HL-60/S4 treated with phorbol 12-myristate 13-acetate at 8.2 ng/mL for 4 days and 3 days (cell line): ENCODE data around the gene PLEKHB2.
"Not testable (repeated sequence)": the region's sequence is repeated elsewhere in the genome, so short reads cannot be mapped to it uniquely, and the experiment has no call there.

Source experiments
- in situ Hi-C: fragments of 300-500 bp; cut with MboI; formaldehyde crosslinking; loops from 2 replicates; pipeline ENCODE4 v1.15.0; 2022; ENCODE audit warnings: low sequenced_read_pairs

PLEKHB2 gene

DNA sequence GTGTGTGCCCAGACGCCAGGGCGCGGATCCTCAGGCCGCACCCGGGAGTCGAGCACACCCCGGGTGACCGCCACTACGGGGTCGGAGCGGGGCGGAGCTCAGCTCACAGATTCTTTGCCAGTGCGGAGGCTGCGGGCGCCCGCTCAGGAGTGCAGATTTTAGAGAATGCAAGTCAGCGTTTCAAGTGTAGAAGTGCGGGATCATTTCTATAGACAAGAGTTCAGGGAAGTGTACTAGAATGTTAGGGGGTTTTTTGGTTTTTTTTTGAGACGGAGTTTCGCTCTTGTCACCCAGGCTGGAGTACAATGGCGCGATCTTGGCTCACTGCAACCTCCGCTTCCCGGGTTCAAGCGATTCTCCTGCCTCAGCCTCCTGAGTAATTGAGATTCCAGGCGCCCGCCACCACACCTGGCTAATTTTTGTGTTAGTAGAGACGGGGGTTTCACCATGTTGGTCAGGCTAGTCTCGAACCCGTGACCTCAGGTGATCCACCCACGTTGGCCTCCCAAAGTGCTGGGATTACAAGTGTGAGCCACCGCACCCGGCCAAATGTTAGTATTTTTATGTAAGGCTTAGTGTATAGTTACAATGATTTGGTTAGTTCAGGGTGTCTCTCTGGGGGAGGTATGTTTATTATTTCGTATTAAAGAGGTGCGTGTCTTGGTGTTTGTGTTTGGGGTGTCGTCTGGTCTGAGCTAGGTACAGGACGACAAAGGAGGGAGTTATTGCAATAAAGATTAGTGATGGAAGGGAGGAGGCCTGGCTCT, 11.3 kb upstream of the PLEKHB2 start:
- in situ Hi-C loops, result no loop called here

DNA sequence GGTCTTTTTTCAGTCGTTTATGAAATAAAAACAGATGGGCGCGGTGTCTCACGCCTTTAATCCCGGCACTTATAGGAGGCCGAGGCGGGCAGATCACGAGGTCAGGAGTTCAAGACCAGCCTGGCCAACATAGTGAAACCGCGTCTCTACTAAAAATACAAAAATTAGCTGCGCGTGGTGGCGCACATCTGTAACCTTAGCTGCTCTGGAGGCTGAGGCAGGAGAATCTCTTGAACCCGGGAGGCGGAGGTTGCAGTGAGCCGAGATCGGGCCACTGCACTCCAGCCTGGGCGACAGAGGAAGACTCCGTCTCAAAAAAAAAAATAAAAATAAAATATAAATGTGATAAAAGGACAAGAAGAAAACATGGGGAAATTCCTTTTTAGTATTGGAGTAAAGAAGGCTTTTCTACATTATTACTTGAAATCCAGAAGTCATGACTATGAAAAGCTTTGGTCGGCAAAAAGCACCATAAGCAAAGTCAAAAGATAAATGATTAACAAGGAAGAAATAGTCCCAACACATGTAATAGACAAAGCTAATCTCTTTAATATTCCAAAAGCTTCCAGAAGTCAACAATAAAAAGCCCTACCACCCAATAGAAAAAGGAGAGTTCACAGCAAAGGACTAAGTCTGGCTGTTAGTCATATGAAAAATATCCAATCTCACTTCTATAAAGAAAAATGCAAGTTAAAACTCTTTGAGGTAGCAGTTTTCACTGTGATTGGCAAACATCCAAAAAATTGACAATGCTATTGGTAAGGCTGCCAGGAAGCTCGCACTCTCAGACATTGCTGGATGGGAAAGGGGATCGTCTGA, 10.5 kb upstream of the PLEKHB2 start:
- in situ Hi-C loops, result no loop called here

DNA sequence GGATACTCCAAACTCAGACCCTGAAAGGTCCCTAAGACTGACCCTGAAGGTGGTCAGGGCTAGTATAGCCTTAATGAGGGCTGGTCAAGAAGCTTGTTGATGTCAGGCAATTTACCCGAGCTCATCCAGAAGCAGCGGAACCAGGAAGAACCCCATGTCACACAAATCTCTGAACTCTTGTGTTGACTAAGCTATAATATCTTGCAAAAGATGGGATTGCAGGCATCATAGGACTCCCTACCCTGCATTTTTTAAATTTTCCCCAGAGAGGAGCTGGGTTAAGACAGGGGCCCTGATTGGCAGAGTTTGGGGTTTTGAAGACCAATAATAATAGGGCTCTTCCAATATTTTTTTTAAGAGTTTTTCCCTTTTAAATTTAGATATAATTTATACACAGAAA, 2.0 kb upstream of the PLEKHB2 start:
- in situ Hi-C loops, result no loop called here

DNA sequence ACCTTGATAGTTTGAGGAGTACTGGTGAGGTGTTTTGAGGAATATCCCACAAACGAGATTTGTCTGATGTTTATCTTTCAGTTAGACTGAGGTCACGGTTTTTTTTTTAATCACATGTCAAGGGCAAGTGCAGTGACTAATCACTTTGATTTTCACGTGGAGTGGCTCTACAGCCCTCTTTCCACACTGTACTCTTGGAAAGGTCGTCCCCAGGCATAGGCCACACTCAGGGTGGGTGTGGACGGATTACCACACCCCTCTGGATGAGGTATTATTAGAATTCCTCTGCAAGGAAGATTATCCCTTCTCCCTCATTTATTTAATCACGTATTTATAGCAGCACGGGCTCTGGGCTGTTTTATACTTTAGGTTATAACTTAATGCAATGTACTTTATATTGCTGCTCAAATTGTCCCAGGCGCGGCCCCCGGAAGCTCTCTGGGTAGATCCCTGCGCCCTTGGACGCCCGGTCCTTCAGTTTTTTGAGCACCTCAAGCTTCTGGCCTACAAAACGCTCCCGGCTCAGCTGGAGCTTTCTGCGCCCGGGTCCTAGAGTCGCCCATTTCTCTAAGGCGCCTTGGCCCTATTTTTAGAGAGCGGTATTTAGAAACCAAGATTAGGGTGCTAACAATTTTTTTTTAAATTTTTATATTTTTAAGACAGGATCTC, 515 bp upstream of the PLEKHB2 start:
- in situ Hi-C loops, result no loop called here

DNA sequence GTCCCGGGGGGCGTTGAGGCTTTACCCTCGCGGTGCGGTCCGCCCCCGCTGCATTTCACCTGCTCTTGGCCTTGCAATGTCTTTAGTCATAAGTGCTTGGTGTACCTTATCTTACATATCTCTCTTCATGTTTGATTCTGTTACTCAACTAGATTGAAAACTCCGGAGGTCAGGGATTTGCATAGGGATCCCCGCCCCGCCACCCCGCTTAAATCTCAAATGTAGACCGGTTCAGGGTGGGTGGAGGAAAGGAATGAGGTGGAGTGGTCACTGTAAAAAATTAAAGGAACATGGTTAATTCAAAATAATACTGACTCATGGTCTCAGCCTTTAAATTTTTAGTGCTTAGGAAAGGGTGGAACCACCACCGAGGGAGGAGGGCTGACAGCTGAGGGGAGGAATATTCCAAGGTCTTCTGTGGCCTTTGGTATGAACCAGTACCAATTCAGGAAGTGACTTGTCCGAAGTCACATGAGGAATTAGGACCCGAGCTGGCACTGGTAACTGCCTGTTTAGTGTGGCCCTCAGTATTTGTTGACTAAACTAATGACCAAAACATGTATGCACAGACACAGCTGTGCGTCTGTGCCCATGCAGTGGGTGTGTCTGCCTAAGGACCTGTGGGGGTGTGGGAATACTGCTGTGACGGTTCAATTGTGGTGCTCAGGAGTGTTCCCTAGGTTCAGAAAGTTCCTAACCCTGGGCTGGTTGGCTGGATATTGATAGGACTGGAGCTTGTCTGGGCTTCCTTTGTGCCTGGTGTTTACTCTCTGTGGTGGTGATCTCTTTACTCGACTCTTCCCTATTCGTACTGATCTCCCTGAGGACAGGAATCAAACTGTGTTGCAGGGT, 1.0 kb downstream of the PLEKHB2 start:
- in situ Hi-C loops, result no loop called here

DNA sequence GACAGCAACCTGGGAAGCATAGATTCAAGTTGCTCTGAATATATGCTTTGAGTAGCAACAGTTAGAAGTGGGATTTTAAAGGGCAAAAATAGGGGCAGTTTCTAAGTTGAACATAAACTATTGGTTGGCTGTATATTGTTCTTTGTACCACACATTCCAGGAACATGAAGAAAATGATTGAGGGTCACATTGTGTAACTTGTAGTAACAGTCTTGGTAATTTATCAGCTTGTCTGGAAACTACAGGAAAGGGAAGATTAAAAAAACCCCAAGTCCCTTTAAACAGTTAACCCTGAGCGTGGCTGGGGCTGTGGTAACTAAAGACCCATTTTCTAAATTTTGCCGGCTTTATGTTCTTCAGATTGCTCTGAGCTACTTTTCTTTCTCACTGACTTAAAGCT, 7.4 kb downstream of the PLEKHB2 start:
- in situ Hi-C loops, result no loop called here

DNA sequence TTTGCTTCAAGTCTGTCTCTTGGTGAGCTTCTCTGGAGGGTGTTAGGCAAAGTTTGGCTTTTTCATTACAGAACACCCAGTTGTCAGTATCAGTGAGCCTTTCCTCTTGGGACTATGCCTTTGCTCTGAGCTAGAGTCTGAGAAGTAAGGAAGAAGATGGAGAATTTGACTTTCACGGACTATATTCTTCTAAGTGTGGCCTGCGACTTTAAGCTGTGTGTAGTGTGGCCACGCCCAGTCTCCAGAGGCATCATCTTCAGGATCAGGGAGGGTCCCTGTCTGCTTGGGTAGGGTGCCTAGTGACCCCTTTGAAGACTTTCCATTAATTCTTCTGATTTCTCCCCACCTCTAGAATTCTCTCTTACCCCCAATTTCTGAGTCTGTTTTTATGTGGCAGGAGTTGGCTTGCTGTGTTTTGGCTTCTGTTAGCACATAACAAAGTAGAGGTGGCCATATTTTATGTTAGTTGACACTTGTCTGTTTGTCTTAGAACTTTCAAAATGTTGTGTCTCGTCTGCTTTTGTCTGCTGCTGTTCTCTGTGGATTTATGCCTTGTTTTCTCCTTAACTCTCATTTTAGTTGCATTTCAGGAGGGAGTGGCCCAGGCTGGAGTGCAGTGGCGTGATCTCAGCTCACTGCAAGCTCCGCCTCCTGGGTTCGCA, 8.6 kb downstream of the PLEKHB2 start:
- in situ Hi-C loops, result no loop called here

DNA sequence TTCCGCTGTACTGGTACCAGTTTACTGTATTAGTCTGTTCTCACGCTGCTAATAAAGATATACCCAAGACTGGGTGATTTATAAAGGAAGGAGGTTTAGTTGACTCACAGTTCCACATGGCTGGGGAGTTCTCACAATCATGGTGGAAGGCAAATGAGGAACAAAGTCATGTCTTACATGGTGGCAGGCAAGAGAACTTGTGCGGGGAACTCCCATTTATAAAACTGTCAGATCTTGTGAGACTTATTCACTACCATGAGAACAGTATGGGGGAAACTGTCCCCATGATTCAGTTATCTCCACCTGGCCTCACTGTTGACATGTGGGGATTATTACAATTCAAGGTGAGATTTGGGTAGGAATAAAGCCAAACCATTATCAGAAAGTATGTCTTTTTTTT, 9.8 kb downstream of the PLEKHB2 start:
- in situ Hi-C loops, result not testable (repeated sequence)

DNA sequence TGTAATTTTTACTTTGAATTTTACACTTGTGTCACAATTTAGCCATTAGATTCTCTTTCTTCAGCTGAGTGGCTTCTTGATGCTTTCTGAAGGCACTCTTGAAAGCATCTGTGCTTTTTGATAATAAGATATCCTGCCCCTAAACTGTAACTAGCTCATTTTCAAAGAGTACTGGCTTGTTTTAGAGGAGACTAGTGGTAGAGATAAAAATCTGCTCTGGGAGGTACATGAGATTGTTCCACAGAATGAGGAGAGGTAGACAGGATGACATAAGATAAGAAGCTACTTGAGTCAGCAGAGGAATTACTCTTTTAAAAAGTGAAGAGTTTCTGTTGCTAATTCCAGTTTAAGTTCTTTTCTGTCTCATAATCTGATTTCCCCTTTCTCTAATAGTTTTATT, 10.6 kb downstream of the PLEKHB2 start:
- in situ Hi-C loops, result no loop called here

DNA sequence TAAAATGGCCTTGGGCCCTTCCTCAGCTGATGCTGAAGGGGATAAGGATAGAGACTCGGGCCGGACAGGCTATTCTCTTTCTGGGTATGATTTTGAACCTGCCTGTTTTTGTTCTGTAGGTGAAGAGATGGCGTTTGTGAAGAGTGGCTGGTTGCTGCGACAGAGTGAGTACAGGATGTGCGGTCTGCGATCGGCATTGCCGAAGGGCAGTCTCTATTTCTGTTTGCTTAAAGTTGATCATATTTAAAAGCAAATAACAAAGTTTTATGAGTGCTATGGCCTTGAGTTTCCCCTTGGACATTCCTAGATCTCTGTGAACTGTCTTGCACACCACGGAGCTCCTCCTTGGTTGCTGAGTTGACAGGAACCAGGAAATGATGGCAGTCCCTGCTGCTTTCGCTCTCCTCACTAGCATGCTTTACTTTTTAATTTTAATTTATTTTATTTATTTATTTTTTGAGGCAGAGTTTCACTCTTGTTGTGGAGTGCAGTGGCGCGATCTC, 15.7 kb downstream of the PLEKHB2 start:
- in situ Hi-C loops, result no loop called here

DNA sequence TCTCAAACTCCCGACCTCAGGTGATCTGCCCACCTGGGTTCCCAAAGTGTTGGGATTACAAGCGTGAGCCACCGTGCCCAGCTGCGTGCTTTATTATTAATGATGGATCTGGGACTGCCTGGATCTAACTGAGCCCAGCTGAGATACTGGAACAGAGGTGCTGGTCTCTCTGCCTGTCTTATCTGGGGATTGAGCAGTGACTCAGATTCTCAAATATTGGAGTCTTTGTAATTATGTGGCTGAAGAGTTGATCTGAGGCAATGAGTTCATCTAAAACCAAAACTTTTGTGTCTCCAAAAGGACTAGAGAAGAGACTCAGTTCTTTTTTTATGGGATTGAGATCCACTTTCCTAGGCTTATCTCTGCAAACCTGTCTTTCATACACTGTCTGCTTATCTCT, 16.3 kb downstream of the PLEKHB2 start:
- in situ Hi-C loops, result no loop called here

DNA sequence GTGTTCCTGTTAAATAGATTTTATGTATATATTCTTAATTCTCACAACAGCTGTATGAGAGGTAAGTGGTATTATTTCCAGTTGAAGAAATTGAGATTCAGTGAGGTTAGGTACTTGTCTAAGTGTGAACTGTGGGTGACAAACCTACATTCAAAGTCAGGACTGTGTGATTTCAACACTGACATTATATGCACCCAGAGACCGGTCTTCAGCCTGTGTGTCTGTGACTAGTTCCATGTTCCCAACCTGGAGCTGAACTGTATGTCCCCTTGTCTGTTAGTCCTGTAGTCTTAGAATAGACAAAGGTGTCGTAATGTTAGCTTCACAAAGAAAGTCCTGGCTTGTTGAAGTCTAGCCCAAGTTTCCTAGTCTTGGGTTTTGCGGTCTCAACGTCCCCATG, 17.4 kb downstream of the PLEKHB2 start:
- in situ Hi-C loops, result no loop called here

DNA sequence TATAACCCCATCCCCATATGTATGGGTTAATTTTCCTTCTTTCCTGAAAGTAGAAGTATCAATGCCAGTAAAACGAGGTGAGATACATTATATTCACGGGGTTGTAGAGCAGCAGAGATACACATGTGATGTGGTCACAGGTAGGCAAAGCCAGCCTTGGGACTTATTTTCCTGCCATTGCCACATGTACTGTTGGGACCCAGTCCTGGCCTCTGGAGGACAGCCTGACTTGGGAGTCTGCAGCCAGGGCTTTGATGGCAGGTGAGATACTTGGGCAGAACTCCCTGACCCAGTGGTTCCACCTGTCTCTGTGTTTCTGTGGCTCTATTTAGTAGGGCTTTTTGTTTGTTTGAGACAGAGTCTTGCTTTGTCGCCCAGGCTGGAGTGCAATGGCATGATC, 18.1 kb downstream of the PLEKHB2 start:
- in situ Hi-C loops, result no loop called here

DNA sequence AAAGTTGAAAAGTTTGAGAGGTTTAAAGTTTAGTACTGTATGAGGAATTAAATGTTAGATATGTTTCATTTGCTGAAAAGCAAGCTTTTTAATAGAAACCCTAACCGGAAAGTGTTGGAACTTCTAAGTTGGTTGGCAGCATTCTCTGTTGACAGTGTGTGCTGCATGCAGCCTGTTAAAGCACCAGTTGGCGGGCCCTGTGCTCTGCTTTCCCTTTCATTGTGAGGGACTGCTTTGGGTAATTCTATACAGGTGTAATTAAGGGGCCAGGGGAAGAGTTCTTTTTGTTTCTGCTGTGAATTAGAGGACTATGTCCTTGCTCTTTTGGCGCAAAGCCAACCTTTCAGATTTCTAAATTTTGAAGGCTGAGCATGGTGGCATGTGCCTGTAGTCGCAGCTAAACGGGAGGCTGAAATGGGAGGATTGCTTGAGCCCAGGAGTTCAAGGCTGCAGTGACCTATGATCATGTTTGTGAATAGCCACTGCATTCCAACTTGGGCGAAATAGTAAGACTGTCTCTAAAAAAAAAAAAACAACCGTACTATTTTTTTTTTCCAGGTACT, 20.1 kb downstream of the PLEKHB2 start:
- in situ Hi-C loops, result no loop called here

DNA sequence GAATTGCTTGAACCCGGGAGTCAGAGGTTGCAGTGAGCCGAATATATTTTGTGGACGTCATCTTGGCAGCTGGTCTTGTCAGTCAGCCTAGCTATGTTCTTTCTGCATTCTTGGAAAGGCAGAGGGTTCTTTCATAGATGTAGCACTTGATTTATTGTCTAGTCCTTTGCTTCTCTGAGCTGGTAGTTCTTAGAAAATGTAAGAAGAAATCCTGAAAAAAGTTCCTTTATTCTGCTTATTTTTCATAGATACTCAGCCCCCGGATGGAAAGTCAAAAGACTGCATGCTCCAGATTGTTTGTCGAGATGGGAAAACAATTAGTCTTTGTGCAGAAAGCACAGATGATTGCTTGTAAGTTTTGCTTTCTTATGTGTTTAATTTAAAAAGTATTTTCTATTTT, 21.3 kb downstream of the PLEKHB2 start:
- in situ Hi-C loops, result no loop called here

DNA sequence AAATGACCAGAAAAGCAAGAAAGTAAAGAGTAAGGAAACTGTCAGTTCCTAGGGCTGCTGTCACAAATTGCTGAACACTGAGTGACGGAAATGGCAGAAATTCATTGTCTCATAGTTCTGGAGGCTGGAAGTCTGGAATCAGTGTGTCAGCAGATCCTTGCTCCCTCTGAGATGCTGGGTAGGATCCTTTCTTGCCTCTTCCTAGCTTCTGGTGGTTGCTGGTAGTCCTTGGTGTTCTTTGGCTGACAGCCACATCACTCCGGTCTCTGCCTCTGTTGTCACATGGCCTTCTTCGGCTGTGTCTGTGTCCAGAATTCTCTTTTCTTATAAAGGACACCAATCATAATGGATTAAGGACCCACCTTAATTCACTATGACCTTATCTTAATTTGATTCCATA, 21.9 kb downstream of the PLEKHB2 start:
- in situ Hi-C loops, result no loop called here

DNA sequence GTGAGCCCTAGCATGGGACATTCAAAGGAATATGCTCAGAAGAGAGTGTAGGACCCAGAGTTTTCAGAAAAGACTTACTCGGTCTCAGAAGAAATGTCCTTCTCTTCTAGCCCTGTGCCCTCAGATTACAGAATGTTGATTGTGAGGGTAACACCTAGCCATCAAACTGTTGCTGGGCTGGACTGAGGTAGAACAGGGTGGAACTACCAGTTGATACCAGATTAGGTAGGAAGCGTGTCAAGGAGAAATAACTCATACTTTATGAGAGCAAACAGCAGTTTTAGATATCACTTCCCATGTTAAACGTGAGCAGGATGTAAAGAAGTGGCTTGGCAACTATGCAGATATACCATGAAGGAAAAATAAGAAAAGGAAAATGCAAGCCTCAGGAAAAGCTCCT, 22.8 kb downstream of the PLEKHB2 start:
- in situ Hi-C loops, result no loop called here

DNA sequence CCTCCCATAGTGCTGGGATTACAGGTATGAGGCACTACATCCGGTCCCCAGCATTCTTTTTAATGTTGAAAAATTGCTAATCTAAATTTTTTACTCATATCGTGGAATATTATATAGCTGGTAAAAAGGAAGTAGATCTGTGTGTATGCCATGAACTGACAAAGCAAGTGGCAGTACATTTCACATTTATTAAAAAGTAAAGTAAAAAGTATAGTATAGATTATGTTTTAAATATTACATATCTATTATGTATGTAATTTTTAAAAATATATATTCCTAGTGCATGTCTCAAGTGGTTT, 25.1 kb downstream of the PLEKHB2 start:
- in situ Hi-C loops, result no loop called here

DNA sequence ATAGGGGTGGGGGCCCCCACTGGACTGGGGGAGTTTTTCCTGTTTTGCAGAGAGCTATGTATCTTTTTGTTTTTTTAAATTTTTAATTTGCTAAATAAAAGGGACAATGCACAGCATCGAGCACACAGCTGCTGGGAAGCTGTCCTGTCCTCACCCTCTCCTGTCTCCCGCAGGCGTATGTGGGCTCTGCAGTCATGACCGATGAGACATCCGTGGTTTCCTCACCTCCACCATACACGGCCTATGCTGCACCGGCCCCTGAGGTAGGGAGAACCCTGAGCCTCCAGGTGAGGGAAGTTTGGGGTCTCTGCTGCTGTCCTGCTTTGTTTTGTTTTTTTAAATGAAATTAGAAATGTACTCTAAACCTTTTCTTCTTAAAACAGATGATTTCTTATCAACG, 27.6 kb downstream of the PLEKHB2 start:
- in situ Hi-C loops, result no loop called here

DNA sequence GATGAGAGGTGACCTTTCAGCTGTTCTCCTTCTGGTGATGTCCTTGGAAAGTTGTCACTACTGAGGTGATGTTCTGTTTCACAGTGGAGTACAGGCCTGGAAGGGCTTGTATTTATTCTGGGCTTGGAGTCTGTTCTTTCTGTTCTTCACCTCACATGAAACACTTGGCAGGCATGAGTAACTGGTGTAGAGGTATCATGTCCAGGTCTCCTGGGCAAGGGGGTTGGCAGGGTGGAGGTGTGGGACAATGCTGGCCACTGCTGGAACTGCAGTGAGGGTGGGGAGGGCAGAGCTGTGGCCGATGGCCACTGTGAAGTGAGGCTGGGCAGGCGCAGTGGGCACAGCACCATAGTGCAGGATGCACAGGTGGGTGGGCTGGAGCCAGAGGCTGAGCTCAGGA, 35.4 kb downstream of the PLEKHB2 start:
- in situ Hi-C loops, result no loop called here
